ENCODE data around the gene FHIT. TPM values are rescaled to one million over a fixed set of nuclear protein-coding genes. Genes with fewer than 3 reads are reported as not detected.

FHIT gene
- total RNA-seq, 1 donor from 2014 or later: 11.7 TPM

DNA sequence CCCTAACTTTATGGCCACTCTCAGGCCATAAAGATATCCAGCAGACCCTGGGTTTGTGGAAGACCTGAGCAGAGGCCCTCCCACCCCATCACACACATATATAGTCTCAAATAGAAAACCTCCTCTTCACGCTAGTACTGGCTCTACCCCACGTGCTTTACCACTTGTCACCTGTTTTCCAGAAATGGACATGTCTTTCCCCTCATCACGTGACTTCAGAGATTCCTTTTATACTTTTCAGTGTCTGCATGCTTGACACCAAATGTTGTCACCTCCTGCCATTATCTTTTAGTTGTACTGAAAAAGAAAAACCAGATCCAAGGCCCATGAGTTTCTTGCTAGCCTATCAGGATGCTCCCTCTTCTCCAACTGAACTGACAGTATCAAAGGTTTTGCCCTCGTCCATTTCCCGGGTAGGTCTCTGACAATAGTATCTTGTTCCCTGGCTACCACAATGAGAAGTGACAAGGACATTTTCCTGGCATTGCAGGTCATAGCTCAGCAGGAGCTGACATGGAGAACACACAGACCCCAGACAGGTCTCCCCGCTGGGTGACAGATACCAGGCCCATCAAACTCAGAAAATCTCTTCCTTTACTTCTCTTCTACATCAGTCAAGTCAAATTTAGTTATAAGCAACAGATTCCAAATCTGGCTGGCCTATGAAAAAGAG is 1551.5 kb downstream of the FHIT start:
- H3K4me3 Mint-ChIP-seq: no peak overlapping the region
- H3K36me3 Mint-ChIP-seq: no peaks in the 10 kb centered on the region
- peaks cover 5% of the 10 kb centered on the region for H3K9me3 Mint-ChIP-seq
- H3K27me3 Mint-ChIP-seq: peaks cover 7% of the 10 kb centered on the region
- DNase-seq (ENCODE audit: extremely low spot score, unreplicated experiment): no peak
- TF ChIP-seq, protein P1, sequence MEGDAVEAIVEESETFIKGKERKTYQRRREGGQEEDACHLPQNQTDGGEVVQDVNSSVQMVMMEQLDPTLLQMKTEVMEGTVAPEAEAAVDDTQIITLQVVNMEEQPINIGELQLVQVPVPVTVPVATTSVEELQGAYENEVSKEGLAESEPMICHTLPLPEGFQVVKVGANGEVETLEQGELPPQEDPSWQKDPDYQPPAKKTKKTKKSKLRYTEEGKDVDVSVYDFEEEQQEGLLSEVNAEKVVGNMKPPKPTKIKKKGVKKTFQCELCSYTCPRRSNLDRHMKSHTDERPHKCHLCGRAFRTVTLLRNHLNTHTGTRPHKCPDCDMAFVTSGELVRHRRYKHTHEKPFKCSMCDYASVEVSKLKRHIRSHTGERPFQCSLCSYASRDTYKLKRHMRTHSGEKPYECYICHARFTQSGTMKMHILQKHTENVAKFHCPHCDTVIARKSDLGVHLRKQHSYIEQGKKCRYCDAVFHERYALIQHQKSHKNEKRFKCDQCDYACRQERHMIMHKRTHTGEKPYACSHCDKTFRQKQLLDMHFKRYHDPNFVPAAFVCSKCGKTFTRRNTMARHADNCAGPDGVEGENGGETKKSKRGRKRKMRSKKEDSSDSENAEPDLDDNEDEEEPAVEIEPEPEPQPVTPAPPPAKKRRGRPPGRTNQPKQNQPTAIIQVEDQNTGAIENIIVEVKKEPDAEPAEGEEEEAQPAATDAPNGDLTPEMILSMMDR (conservative IDR thresholded peaks at IDR 0.05): no peak
- no peak overlapping the region for H3K27ac Mint-ChIP-seq
- H3K4me1 Mint-ChIP-seq (ENCODE audit: unreplicated experiment): no peaks in the 10 kb centered on the region

Small RNA genes within 50 kb of the gene (microRNA-seq; reads per million reads assigned to microRNA genes)
- not detected for gene MIR548BB
